Uterus (tissue), 2 donors: ENCODE measurements around the gene GRPEL2.

ENCODE experiments used
- CTCF ChIP-seq, 4 experiments: fragments of 200-600 bp in 2 of 4; fragments of 450-650 bp in 2 of 4; sonication (generic) in 2 of 4; IDR thresholded peaks; one replicate each; pipeline ENCODE4 v1.5.1; 2016 to 2019; ENCODE audit warnings: antibody characterized with exemption in 4 of 4, mild to moderate bottlenecking in 2 of 4, moderate library complexity in 1 of 4
- POLR2A ChIP-seq, 2 donors: fragments of 450-650 bp; IDR thresholded peaks; one replicate each; pipeline ENCODE4 v1.6.1; 2016; ENCODE audit warnings: antibody characterized with exemption in 2 of 2, mild to moderate bottlenecking in 1 of 2, moderate library complexity in 1 of 2

GRCh38 chr5:149380466-149381121 lies 35.3 kb downstream of the GRPEL2 start:
- TF ChIP-seq CTCF (IDR thresholded peaks at IDR 0.05) (no peak), POLR2A (IDR thresholded peaks at IDR 0.05) (peak; percentile 38 to 51)
